ENCODE results near the gene DUSP2. TPM values are rescaled to one million over a fixed set of nuclear protein-coding genes. Genes with fewer than 3 reads are reported as not detected.
"Not testable (repeated sequence)": the region's sequence is repeated elsewhere in the genome, so short reads cannot be mapped to it uniquely, and the experiment has no call there.

DUSP2 gene
- polyA plus RNA-seq, 3 donors, result 2.0 to 3.2 (median 2.8) TPM

GRCh38 chr2:96163768-96164429 lies 18.7 kb upstream of the DUSP2 start:
- no peak for DNase-seq (ENCODE audit: low read depth in 3 of 3, low spot score in 2 of 3)

- no peak for DNase-seq (ENCODE audit: low read depth in 3 of 3, low spot score in 2 of 3)
Observed at GRCh38 chr2:96163415-96163767, 18.2 kb upstream of the DUSP2 start.

GRCh38 chr2:96161898-96162297 lies 16.7 kb upstream of the DUSP2 start:
- DNase-seq (ENCODE audit: low read depth in 3 of 3, low spot score in 2 of 3), result no peak

- DNase-seq (ENCODE audit: low read depth in 3 of 3, low spot score in 2 of 3), result not testable (repeated sequence)
Observed at GRCh38 chr2:96160366-96160765, 15.1 kb upstream of the DUSP2 start.

- DNase-seq (ENCODE audit: low read depth in 3 of 3, low spot score in 2 of 3), result no peak
Observed at GRCh38 chr2:96159084-96159830, 14.0 kb upstream of the DUSP2 start.

- no peak for DNase-seq (ENCODE audit: low read depth in 3 of 3, low spot score in 2 of 3)
Observed at GRCh38 chr2:96158554-96158940, 13.3 kb upstream of the DUSP2 start.

- no peak for DNase-seq (ENCODE audit: low read depth in 3 of 3, low spot score in 2 of 3)
Observed at GRCh38 chr2:96157649-96158553, 12.7 kb upstream of the DUSP2 start.

GRCh38 chr2:96156926-96157648 lies 11.8 kb upstream of the DUSP2 start:
- no peak for DNase-seq (ENCODE audit: low read depth in 3 of 3, low spot score in 2 of 3)

GRCh38 chr2:96156011-96156820 lies 11.0 kb upstream of the DUSP2 start:
- no peak for DNase-seq (ENCODE audit: low read depth in 3 of 3, low spot score in 2 of 3)

GRCh38 chr2:96154506-96155380 lies 9.5 kb upstream of the DUSP2 start:
- no peak for DNase-seq (ENCODE audit: low read depth in 3 of 3, low spot score in 2 of 3)

- DNase-seq (ENCODE audit: low read depth in 3 of 3, low spot score in 2 of 3), result no peak
Observed at GRCh38 chr2:96153991-96154431, 8.8 kb upstream of the DUSP2 start.

- DNase-seq (ENCODE audit: low read depth in 3 of 3, low spot score in 2 of 3), result no peak
Observed at GRCh38 chr2:96153291-96153713, 8.1 kb upstream of the DUSP2 start.

- DNase-seq (ENCODE audit: low read depth in 3 of 3, low spot score in 2 of 3), result no peak
Observed at GRCh38 chr2:96152304-96153161, 7.3 kb upstream of the DUSP2 start.

- DNase-seq (ENCODE audit: low read depth in 3 of 3, low spot score in 2 of 3), result no peak
Observed at GRCh38 chr2:96151595-96152303, 6.5 kb upstream of the DUSP2 start.

GRCh38 chr2:96150791-96151594 lies 5.8 kb upstream of the DUSP2 start:
- DNase-seq (ENCODE audit: low read depth in 3 of 3, low spot score in 2 of 3), result no peak

- no peak for DNase-seq (ENCODE audit: low read depth in 3 of 3, low spot score in 2 of 3)
Observed at GRCh38 chr2:96150007-96150640, 4.9 kb upstream of the DUSP2 start.

Data from right renal cortex interstitium (tissue), 3 donors.